ENCODE data around the gene TMEM123.

Gene TMEM123, protein sequence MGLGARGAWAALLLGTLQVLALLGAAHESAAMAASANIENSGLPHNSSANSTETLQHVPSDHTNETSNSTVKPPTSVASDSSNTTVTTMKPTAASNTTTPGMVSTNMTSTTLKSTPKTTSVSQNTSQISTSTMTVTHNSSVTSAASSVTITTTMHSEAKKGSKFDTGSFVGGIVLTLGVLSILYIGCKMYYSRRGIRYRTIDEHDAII

DNA sequence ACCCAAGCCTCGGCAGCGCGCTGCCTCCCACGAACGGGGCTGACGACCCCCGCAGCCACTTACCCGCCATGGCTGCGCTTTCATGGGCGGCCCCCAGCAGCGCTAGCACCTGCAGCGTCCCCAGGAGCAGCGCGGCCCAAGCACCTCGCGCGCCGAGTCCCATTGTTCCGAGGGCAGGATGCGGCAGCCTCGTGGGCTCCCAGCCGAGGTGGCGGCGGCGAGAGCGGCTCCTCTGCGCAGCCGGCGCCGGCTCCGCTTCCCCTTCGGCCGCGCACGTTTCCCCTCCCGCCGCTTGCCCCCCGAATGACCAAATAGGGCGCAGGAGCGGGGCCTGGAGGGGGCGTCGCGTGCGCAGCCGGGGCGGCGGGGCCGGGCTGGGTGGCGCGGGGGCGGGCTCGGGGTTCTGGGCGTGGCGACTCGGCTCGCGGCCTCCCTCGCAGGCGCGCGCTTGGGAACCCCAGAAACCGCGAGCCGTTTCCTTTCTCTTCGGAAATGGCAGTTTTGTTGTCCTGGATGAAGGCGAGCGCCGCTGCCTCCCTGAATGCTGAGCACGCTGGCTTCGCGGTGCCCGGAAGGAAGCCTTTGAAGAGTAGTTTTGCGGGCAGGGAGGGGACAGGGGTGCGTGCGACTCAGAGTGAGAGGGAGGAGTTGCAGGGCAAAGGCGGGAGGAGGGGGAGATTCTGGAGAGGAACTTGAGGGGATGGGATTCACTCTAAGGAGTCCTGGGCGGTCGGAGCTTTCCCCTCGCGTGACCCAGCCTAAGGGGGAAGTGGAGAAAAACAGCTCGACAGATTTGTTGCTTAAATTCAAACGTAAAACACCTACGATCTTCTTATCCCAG, at the start of gene TMEM123:
TMEM123 (minus strand) TSS at position 305 of the 841 bp plus-strand sequence; CDS start at position 163, 142 bp downstream.
- no peaks in the 10 kb centered on the region for H3K9me3 Mint-ChIP-seq
- TF ChIP-seq CTCF (IDR thresholded peaks at IDR 0.05): no peak

GRCh38 chr11:102500829-102501228, 48.3 kb upstream of the TMEM123 start:
- H3K27ac Mint-ChIP-seq: no peak overlapping the region
- peaks cover 2% of the 10 kb centered on the region for H3K4me1 Mint-ChIP-seq
- no peak for TF ChIP-seq CTCF (IDR thresholded peaks at IDR 0.05)
- H3K4me3 Mint-ChIP-seq: no peak overlapping the region
- H3K9me3 Mint-ChIP-seq: peaks cover 11% of the 10 kb centered on the region
- no peaks in the 10 kb centered on the region for H3K36me3 Mint-ChIP-seq (ENCODE audit: low read depth)
- DNase-seq: no peak
- peaks cover 6% of the 10 kb centered on the region for H3K27me3 Mint-ChIP-seq (ENCODE audit: low read depth, poor library complexity)

More for the DNA sequence above, at the start of gene TMEM123:
- Mint-ChIP-seq H3K27me3 (ENCODE audit: low read depth, poor library complexity) (no peaks in the 10 kb centered on the region), H3K27ac (peak within 1 kb of the TSS; percentile 97), H3K4me3 (peak within 1 kb of the TSS; percentile 99), H3K36me3 (ENCODE audit: low read depth) (peaks cover under 1% of the 10 kb centered on the region), H3K4me1 (peaks cover 73% of the 10 kb centered on the region)
- DNase-seq: peak; percentile 86

DNA sequence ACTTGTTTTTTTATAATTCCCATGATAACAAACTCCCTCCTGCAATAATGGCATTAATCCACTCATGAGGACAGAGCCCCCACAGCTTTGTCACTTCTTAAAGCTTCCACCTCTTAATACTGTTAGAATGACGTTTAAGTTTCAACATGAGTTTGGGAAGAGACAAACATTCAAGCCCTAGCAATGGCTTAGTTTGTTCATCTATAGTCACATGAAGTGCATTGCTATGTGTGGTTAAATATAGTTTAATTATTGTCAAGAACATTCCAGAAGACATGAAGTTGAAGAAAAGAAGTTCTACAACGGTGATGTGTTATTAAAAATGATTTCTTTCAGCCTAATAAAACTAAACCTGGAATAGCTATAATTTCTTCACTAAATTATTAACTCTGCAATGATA, 47.4 kb upstream of the TMEM123 start:
- no peak for DNase-seq
- H3K27me3 Mint-ChIP-seq (ENCODE audit: low read depth, poor library complexity): peaks cover 3% of the 10 kb centered on the region
- peaks cover 11% of the 10 kb centered on the region for H3K9me3 Mint-ChIP-seq
- H3K27ac Mint-ChIP-seq: no peak overlapping the region
- H3K36me3 Mint-ChIP-seq (ENCODE audit: low read depth): no peaks in the 10 kb centered on the region
- H3K4me1 Mint-ChIP-seq: peaks cover 9% of the 10 kb centered on the region
- no peak for TF ChIP-seq CTCF (IDR thresholded peaks at IDR 0.05)
- no peak overlapping the region for H3K4me3 Mint-ChIP-seq

GRCh38 chr11:102499151-102499550, 46.6 kb upstream of the TMEM123 start:
- Mint-ChIP-seq H3K9me3 (peaks cover 11% of the 10 kb centered on the region), H3K4me1 (peaks cover 9% of the 10 kb centered on the region), H3K27me3 (ENCODE audit: low read depth, poor library complexity) (peaks cover 3% of the 10 kb centered on the region), H3K27ac (no peak overlapping the region), H3K36me3 (ENCODE audit: low read depth) (no peaks in the 10 kb centered on the region), H3K4me3 (no peak overlapping the region)
- TF ChIP-seq CTCF (IDR thresholded peaks at IDR 0.05): no peak
- no peak for DNase-seq

DNA sequence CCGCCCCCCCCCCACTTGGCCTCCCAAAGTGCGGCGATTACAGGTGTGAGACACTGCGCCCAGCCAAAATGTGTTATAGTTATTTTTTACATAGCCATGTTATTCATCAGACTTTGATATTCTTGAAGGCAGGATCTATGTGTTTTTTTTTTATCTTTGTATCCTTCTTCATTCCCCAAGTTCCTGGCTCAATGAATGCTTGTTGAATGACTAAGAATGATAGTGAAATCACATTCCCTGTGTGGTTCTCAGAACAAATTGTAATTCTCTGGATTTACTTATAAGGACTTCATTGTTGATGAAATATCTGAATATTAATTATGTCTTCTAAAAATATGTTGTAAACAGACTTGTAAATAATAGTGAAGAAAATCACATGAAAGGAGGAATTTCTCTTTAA, 44.5 kb upstream of the TMEM123 start:
- Mint-ChIP-seq H3K4me1 (peaks cover 9% of the 10 kb centered on the region), H3K9me3 (no peaks in the 10 kb centered on the region), H3K4me3 (no peak overlapping the region), H3K27ac (no peak overlapping the region), H3K27me3 (ENCODE audit: low read depth, poor library complexity) (peaks cover 5% of the 10 kb centered on the region), H3K36me3 (ENCODE audit: low read depth) (no peaks in the 10 kb centered on the region)
- DNase-seq: no peak
- no peak for TF ChIP-seq CTCF (IDR thresholded peaks at IDR 0.05)
